Measurements from ENCODE around the gene MIA2. TPM values are rescaled to one million over a fixed set of nuclear protein-coding genes. Genes with fewer than 3 reads are reported as not detected.
"Not testable (repeated sequence)": the region's sequence is repeated elsewhere in the genome, so short reads cannot be mapped to it uniquely, and the experiment has no call there.

Gene MIA2
- total RNA-seq, 1 donor from 2014 or later = 12.7 TPM

GRCh38 chr14:39289523-39289922 lies 55.8 kb downstream of the MIA2 start:
- peaks cover 5% of the 10 kb centered on the region for H3K9me3 Mint-ChIP-seq
- H3K4me1 Mint-ChIP-seq = no peaks in the 10 kb centered on the region
- H3K27me3 Mint-ChIP-seq (ENCODE audit: low read depth) = no peaks in the 10 kb centered on the region
- peaks cover 24% of the 10 kb centered on the region for H3K36me3 Mint-ChIP-seq (ENCODE audit: low read depth)
- no peak overlapping the region for H3K4me3 Mint-ChIP-seq
- no peak overlapping the region for H3K27ac Mint-ChIP-seq (ENCODE audit: unreplicated experiment)
- no peak for DNase-seq (ENCODE audit: low read depth, low spot score)
- no peak for TF ChIP-seq CTCF (conservative IDR thresholded peaks at IDR 0.05)

DNA sequence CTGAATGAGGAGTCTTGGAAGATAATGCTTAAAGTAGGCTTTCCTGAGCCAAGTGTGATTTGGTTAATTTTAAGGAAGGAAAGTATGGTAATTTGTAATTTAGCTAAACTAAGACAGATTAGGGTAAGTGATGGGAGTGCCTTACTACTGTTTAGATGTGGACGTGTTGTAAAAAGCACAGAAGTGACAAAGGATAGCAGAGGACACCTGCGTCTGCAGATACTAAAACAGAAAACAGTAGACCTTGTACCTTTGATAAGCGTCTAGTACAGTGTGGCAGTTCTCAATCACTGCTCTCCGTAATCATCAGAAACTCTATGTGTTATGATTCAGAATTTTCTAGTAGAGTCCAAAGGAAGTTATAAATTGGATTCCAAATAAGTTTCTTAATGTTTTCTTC lies 58.0 kb downstream of the MIA2 start:
- Mint-ChIP-seq H3K9me3 (peaks cover 5% of the 10 kb centered on the region), H3K36me3 (ENCODE audit: low read depth) (peaks cover 18% of the 10 kb centered on the region), H3K27ac (ENCODE audit: unreplicated experiment) (no peak overlapping the region), H3K4me3 (no peak overlapping the region), H3K4me1 (no peaks in the 10 kb centered on the region), H3K27me3 (ENCODE audit: low read depth) (no peaks in the 10 kb centered on the region)
- TF ChIP-seq CTCF (conservative IDR thresholded peaks at IDR 0.05) = no peak
- no peak for DNase-seq (ENCODE audit: low read depth, low spot score)

DNA sequence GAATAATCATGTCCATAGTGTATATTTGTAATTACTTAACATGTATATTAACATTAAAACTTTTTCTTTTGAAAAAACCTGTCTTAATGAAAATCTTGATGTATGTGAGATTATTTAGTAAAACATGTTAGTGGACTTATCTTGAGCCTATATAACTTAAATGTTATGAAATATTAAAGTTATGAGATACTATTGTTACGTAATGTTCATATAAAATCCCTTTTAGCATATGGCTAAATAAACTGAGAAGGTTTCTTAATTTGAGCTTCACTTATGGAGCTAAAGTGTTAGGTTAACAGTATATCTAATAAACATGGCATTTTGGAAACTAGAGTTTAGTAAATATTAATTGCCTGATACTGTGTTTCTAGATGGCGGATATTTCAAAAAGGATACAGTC lies 59.9 kb downstream of the MIA2 start:
- H3K27me3 Mint-ChIP-seq (ENCODE audit: low read depth) = no peaks in the 10 kb centered on the region
- DNase-seq (ENCODE audit: low read depth, low spot score) = no peak
- H3K27ac Mint-ChIP-seq (ENCODE audit: unreplicated experiment) = no peak overlapping the region
- H3K9me3 Mint-ChIP-seq = peaks cover 5% of the 10 kb centered on the region
- H3K36me3 Mint-ChIP-seq (ENCODE audit: low read depth) = peaks cover 13% of the 10 kb centered on the region
- H3K4me1 Mint-ChIP-seq = no peaks in the 10 kb centered on the region
- no peak for TF ChIP-seq CTCF (conservative IDR thresholded peaks at IDR 0.05)
- no peak overlapping the region for H3K4me3 Mint-ChIP-seq

DNA sequence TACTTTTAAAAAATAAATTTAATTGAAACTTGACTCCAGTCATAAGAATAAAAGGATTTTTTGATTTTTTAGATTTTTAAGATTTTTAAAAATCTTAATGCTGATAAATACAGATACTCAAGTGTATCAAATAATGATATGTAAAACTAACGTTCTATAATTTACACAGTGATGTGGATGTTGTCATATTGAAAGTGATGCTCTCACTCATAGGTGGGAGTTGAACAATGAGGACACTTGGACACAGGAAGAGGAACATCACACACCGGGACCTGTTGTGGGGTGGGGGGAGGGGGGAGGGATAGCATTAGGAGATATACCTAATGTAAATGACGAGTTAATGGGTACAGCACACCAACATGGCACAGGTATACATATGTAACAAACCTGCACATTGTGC lies 66.7 kb downstream of the MIA2 start:
- H3K9me3 Mint-ChIP-seq; H3K4me3 Mint-ChIP-seq; H3K27me3 Mint-ChIP-seq (ENCODE audit: low read depth); H3K27ac Mint-ChIP-seq (ENCODE audit: unreplicated experiment); H3K4me1 Mint-ChIP-seq; H3K36me3 Mint-ChIP-seq (ENCODE audit: low read depth); DNase-seq (ENCODE audit: low read depth, low spot score): not testable (repeated sequence)

- TF ChIP-seq CTCF (conservative IDR thresholded peaks at IDR 0.05) = no peak
- H3K27ac Mint-ChIP-seq (ENCODE audit: unreplicated experiment) = no peak overlapping the region
- H3K4me3 Mint-ChIP-seq = no peak overlapping the region
- no peaks in the 10 kb centered on the region for H3K36me3 Mint-ChIP-seq (ENCODE audit: low read depth)
- no peaks in the 10 kb centered on the region for H3K27me3 Mint-ChIP-seq (ENCODE audit: low read depth)
- no peak for DNase-seq (ENCODE audit: low read depth, low spot score)
- no peaks in the 10 kb centered on the region for H3K4me1 Mint-ChIP-seq
- H3K9me3 Mint-ChIP-seq = no peaks in the 10 kb centered on the region
Measured at GRCh38 chr14:39302124-39302810, 68.6 kb downstream of the MIA2 start.

GRCh38 chr14:39303115-39303514 lies 69.4 kb downstream of the MIA2 start:
- no peak for TF ChIP-seq CTCF (conservative IDR thresholded peaks at IDR 0.05)
- H3K36me3 Mint-ChIP-seq (ENCODE audit: low read depth) = no peaks in the 10 kb centered on the region
- no peak overlapping the region for H3K27ac Mint-ChIP-seq (ENCODE audit: unreplicated experiment)
- DNase-seq (ENCODE audit: low read depth, low spot score) = no peak
- no peaks in the 10 kb centered on the region for H3K4me1 Mint-ChIP-seq
- H3K4me3 Mint-ChIP-seq = no peak overlapping the region
- H3K9me3 Mint-ChIP-seq = no peaks in the 10 kb centered on the region
- H3K27me3 Mint-ChIP-seq (ENCODE audit: low read depth) = no peaks in the 10 kb centered on the region

All from neural crest cell (in vitro differentiated cells).